ENCODE measurements around the gene DOCK4. TPM values are rescaled to one million over a fixed set of nuclear protein-coding genes. Genes with fewer than 3 reads are reported as not detected.

The DOCK4 gene
- total RNA-seq, 1 donor from 2014 or later: 43.0 TPM

GRCh38 chr7:111727905-111728634 lies 478.1 kb downstream of the DOCK4 start:
- Mint-ChIP-seq H3K4me3 (ENCODE audit: unreplicated experiment) (no peak overlapping the region), H3K27ac (ENCODE audit: unreplicated experiment) (no peak overlapping the region), H3K36me3 (ENCODE audit: low read depth) (peaks cover 6% of the 10 kb centered on the region), H3K27me3 (ENCODE audit: low read depth) (no peaks in the 10 kb centered on the region), H3K4me1 (ENCODE audit: low read depth) (no peaks in the 10 kb centered on the region), H3K9me3 (ENCODE audit: low read depth) (no peaks in the 10 kb centered on the region)
- no peak for DNase-seq (ENCODE audit: low spot score)
- TF ChIP-seq CTCF (IDR thresholded peaks at IDR 0.05): no peak

GRCh38 chr7:111718886-111719285 lies 487.3 kb downstream of the DOCK4 start:
- Mint-ChIP-seq H3K4me3 (ENCODE audit: unreplicated experiment) (no peak overlapping the region), H3K27ac (ENCODE audit: unreplicated experiment) (no peak overlapping the region), H3K4me1 (ENCODE audit: low read depth) (no peaks in the 10 kb centered on the region), H3K36me3 (ENCODE audit: low read depth) (peaks cover 2% of the 10 kb centered on the region), H3K27me3 (ENCODE audit: low read depth) (no peaks in the 10 kb centered on the region), H3K9me3 (ENCODE audit: low read depth) (peaks cover 19% of the 10 kb centered on the region)
- no peak for TF ChIP-seq CTCF (IDR thresholded peaks at IDR 0.05)
- DNase-seq (ENCODE audit: low spot score): no peak

- DNase-seq (ENCODE audit: low spot score): no peak
- no peaks in the 10 kb centered on the region for H3K36me3 Mint-ChIP-seq (ENCODE audit: low read depth)
- no peak overlapping the region for H3K4me3 Mint-ChIP-seq (ENCODE audit: unreplicated experiment)
- H3K9me3 Mint-ChIP-seq (ENCODE audit: low read depth): no peaks in the 10 kb centered on the region
- H3K27me3 Mint-ChIP-seq (ENCODE audit: low read depth): no peaks in the 10 kb centered on the region
- H3K27ac Mint-ChIP-seq (ENCODE audit: unreplicated experiment): no peak overlapping the region
- TF ChIP-seq CTCF (IDR thresholded peaks at IDR 0.05): no peak
- peaks cover 12% of the 10 kb centered on the region for H3K4me1 Mint-ChIP-seq (ENCODE audit: low read depth)
Measured at GRCh38 chr7:111711426-111712065, 494.7 kb downstream of the DOCK4 start.

GRCh38 chr7:111710839-111711380 lies 495.3 kb downstream of the DOCK4 start:
- TF ChIP-seq CTCF (IDR thresholded peaks at IDR 0.05): peak; percentile 47
- DNase-seq (ENCODE audit: low spot score): no peak
- H3K9me3 Mint-ChIP-seq (ENCODE audit: low read depth): no peaks in the 10 kb centered on the region
- no peaks in the 10 kb centered on the region for H3K27me3 Mint-ChIP-seq (ENCODE audit: low read depth)
- no peaks in the 10 kb centered on the region for H3K36me3 Mint-ChIP-seq (ENCODE audit: low read depth)
- no peak overlapping the region for H3K4me3 Mint-ChIP-seq (ENCODE audit: unreplicated experiment)
- H3K27ac Mint-ChIP-seq (ENCODE audit: unreplicated experiment): no peak overlapping the region
- H3K4me1 Mint-ChIP-seq (ENCODE audit: low read depth): peaks cover 12% of the 10 kb centered on the region

DNA sequence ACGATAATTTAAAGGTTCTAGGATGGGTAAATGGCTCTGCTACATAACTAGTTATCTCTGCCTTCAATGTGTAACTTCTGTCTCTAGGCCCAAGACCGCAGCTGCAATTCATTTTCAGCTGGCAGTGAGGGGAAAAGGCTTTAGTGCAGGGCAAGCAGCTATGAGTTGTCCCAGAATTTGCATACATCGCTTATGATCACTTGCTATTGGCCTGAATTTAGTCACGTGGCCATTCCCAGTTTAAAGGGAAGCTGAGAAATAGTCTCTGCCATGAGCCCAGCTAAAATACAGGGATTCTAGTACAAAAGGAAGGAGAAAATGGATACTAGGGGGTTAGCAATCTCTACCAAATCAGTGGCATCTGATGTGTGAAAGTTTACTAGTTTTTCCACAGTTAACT lies 498.1 kb downstream of the DOCK4 start:
- peaks cover 4% of the 10 kb centered on the region for H3K27me3 Mint-ChIP-seq (ENCODE audit: low read depth)
- DNase-seq (ENCODE audit: low spot score): no peak

More for the DNA sequence above, 498.1 kb downstream of the DOCK4 start:
- no peaks in the 10 kb centered on the region for H3K36me3 Mint-ChIP-seq (ENCODE audit: low read depth)
- H3K4me3 Mint-ChIP-seq (ENCODE audit: unreplicated experiment): no peak overlapping the region
- H3K4me1 Mint-ChIP-seq (ENCODE audit: low read depth): peaks cover 12% of the 10 kb centered on the region
- H3K27ac Mint-ChIP-seq (ENCODE audit: unreplicated experiment): no peak overlapping the region
- H3K9me3 Mint-ChIP-seq (ENCODE audit: low read depth): peaks cover 6% of the 10 kb centered on the region
- no peak for TF ChIP-seq CTCF (IDR thresholded peaks at IDR 0.05)
